Fibroblast of lung (primary cell): ENCODE data around the gene GPR152. TPM values are rescaled to one million over a fixed set of nuclear protein-coding genes. Genes with fewer than 3 reads are reported as not detected.

Source experiments
- DNase-seq, 2 donors: peaks; one replicate each; pipeline versions ENCODE4 v3.0.0 to v3.0.0-alpha.2; 2010; ENCODE audit warnings: low read depth in 2 of 2
- H2AFZ ChIP-seq: 2 replicates; pipeline ENCODE4 v1.5.1; 2012; ENCODE audit warnings: low read length, control low read depth, inconsistent platforms
- H3K27ac ChIP-seq: 2 replicates; pipeline ENCODE4 v1.5.1; 2011; ENCODE audit warnings: low read length, control low read depth; ENCODE audit not compliant: insufficient read depth
- H3K27me3 ChIP-seq: 2 replicates; pipeline ENCODE4 v1.5.1; 2011; ENCODE audit warnings: mild to moderate bottlenecking, low read length; ENCODE audit not compliant: control insufficient read depth, insufficient read depth
- H3K36me3 ChIP-seq: 2 replicates; pipeline ENCODE4 v1.5.1; 2011; ENCODE audit warnings: low read length; ENCODE audit not compliant: control insufficient read depth, insufficient read depth
- H3K4me1 ChIP-seq: 2 replicates; pipeline ENCODE4 v1.5.1; 2011; ENCODE audit warnings: low read length; ENCODE audit not compliant: control insufficient read depth, insufficient read depth; ENCODE audit errors: extremely low read depth
- H3K4me2 ChIP-seq: 2 replicates; pipeline ENCODE4 v1.5.1; 2011; ENCODE audit warnings: low read length, control low read depth; ENCODE audit not compliant: insufficient read depth; ENCODE audit errors: extremely low read depth
- H3K4me3 ChIP-seq, 4 experiments: fragments of 200-600 bp in 1 of 4; sonication (generic) in 1 of 4; replicated peaks in 1 of 4; 2 replicates each; pipeline ENCODE4 v1.5.1; 2011 to 2016; ENCODE audit warnings: low read length in 4 of 4, low read depth in 3 of 4, mild to moderate bottlenecking in 3 of 4, control low read depth in 2 of 4, inconsistent platforms in 1 of 4, mixed read lengths in 1 of 4; ENCODE audit not compliant: insufficient read depth in 1 of 4; ENCODE audit errors: control extremely low read depth in 1 of 4
- H3K79me2 ChIP-seq: 2 replicates; pipeline ENCODE4 v1.5.1; 2012; ENCODE audit warnings: mild to moderate bottlenecking, low read length, inconsistent platforms; ENCODE audit not compliant: control insufficient read depth, insufficient read depth
- H3K9ac ChIP-seq: 2 replicates; pipeline ENCODE4 v1.5.1; 2011; ENCODE audit warnings: mild to moderate bottlenecking, low read length, control low read depth; ENCODE audit not compliant: insufficient read depth
- H3K9me3 ChIP-seq: 2 replicates; pipeline ENCODE4 v1.5.1; 2012; ENCODE audit warnings: low read depth, low read length; ENCODE audit not compliant: control insufficient read depth, insufficient read depth
- H4K20me1 ChIP-seq: 2 replicates; pipeline ENCODE4 v1.5.1; 2011; ENCODE audit warnings: low read length; ENCODE audit not compliant: control insufficient read depth, insufficient read depth; ENCODE audit errors: extremely low read depth
- EZH2 ChIP-seq: IDR thresholded peaks from 2 replicates; pipeline ENCODE4 v1.5.1; 2012; ENCODE audit warnings: low read length, control low read depth, mild to moderate bottlenecking; ENCODE audit errors: missing control alignments
- polyA plus RNA-seq, 2 donors: library from polyadenylated mRNA; depleted of rRNA in 1 of 2; stranded (reverse) in 1 of 2; unstranded in 1 of 2; fragments of >200 nt; gene quantifications; 2 replicates each; pipeline ENCODE4 v1.2.1, GENCODE V29; 2011 to 2012; ENCODE audit warnings: missing spikeins in 1 of 2
- total RNA-seq: library from RNA; depleted of rRNA; stranded (reverse); fragments of >200 nt; gene quantifications from 2 replicates; pipeline ENCODE4 v1.2.1, GENCODE V29; 2014
- TF ChIP-seq, protein P1 (sequence below), 2 donors: IDR thresholded peaks in 1 of 2; conservative IDR thresholded peaks in 1 of 2; 1 replicate in 1 of 2; 2 replicates in 1 of 2; pipeline ENCODE4 v1.5.1; 2011 to 2012; ENCODE audit warnings: low read length in 2 of 2, control low read depth in 1 of 2, inconsistent platforms in 1 of 2, low read depth in 1 of 2, mild to moderate bottlenecking in 1 of 2

GPR152 gene
- total and polyA plus RNA-seq, 2 donors (not counting 1 experiment from before 2014, with no cell fraction given) = not detected

- no peak overlapping the region for H3K9ac ChIP-seq
- no peak overlapping the region for H2AFZ ChIP-seq
- TF ChIP-seq, protein P1, sequence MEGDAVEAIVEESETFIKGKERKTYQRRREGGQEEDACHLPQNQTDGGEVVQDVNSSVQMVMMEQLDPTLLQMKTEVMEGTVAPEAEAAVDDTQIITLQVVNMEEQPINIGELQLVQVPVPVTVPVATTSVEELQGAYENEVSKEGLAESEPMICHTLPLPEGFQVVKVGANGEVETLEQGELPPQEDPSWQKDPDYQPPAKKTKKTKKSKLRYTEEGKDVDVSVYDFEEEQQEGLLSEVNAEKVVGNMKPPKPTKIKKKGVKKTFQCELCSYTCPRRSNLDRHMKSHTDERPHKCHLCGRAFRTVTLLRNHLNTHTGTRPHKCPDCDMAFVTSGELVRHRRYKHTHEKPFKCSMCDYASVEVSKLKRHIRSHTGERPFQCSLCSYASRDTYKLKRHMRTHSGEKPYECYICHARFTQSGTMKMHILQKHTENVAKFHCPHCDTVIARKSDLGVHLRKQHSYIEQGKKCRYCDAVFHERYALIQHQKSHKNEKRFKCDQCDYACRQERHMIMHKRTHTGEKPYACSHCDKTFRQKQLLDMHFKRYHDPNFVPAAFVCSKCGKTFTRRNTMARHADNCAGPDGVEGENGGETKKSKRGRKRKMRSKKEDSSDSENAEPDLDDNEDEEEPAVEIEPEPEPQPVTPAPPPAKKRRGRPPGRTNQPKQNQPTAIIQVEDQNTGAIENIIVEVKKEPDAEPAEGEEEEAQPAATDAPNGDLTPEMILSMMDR (conservative IDR thresholded peaks at IDR 0.05 in 1 of 2, IDR thresholded peaks at IDR 0.05 in 1 of 2; ENCODE audit: low read depth in 1 of 2, low read length in 2 of 2) = no peak
- no peak for TF ChIP-seq EZH2
- no peaks in the 10 kb centered on the region for H3K79me2 ChIP-seq
- peaks cover 9% of the 10 kb centered on the region for H3K36me3 ChIP-seq
- no peaks in the 10 kb centered on the region for H3K9me3 ChIP-seq
- no peak for DNase-seq
- no peaks in the 10 kb centered on the region for H3K27me3 ChIP-seq
- no peaks in the 10 kb centered on the region for H3K4me1 ChIP-seq
- H3K27ac ChIP-seq = no peak overlapping the region
- H4K20me1 ChIP-seq = no peaks in the 10 kb centered on the region
- no peak overlapping the region for H3K4me2 ChIP-seq
- H3K4me3 ChIP-seq = no peak overlapping the region
These were observed 40.4 kb upstream of the GPR152 start for GRCh38 chr11:67492801-67493547.

DNA sequence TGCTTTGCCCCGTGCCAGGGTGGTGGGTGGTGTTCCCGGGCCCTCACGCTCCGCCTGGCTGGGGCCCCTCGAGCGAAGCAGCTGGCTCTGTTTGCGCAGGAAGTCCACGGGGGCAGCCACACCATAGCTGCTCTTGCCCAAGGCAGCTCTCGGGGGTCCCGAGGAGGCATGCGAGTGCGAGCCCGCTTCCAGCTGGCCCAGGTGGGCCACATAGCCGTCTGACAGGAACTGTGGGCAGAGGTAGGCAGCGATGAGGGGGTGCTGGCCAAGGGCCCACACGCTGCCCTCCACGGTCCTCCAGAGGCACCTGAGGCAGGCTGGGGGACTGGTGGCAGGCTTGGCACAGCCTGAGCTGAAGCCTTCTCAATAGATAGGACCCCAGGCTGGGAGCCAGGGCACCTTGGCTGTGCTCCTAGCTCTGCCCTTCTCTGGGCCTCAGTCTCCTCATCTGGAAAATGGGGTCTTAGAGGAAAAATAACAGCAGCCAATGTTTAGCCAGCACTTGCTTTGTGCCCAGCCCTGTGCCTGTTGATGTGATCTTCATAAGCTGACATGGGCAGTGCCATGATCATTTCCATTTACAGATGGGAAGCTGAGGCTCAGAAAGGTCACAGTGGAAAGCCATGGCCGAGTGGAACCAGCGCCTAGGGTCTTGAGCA, 39.7 kb upstream of the GPR152 start:
- no peaks in the 10 kb centered on the region for H4K20me1 ChIP-seq
- H3K27ac ChIP-seq = no peak overlapping the region
- H2AFZ ChIP-seq = no peak overlapping the region
- no peaks in the 10 kb centered on the region for H3K79me2 ChIP-seq
- no peak overlapping the region for H3K4me2 ChIP-seq
- peaks cover 9% of the 10 kb centered on the region for H3K36me3 ChIP-seq
- TF ChIP-seq EZH2 = no peak
- TF ChIP-seq, protein P1 (conservative IDR thresholded peaks at IDR 0.05 in 1 of 2, IDR thresholded peaks at IDR 0.05 in 1 of 2; ENCODE audit: low read depth in 1 of 2, low read length in 2 of 2) = no peak
- no peak for DNase-seq
- no peak overlapping the region for H3K4me3 ChIP-seq
- no peak overlapping the region for H3K9ac ChIP-seq
- no peaks in the 10 kb centered on the region for H3K9me3 ChIP-seq
- H3K4me1 ChIP-seq = no peaks in the 10 kb centered on the region
- H3K27me3 ChIP-seq = no peaks in the 10 kb centered on the region

- TF ChIP-seq EZH2 = no peak
- TF ChIP-seq, protein P1 (conservative IDR thresholded peaks at IDR 0.05 in 1 of 2, IDR thresholded peaks at IDR 0.05 in 1 of 2; ENCODE audit: low read depth in 1 of 2, low read length in 2 of 2) = no peak
- no peaks in the 10 kb centered on the region for H4K20me1 ChIP-seq
- no peak overlapping the region for H2AFZ ChIP-seq
These were observed 38.9 kb upstream of the GPR152 start for GRCh38 chr11:67491276-67492068.

More at GRCh38 chr11:67491276-67492068, 38.9 kb upstream of the GPR152 start:
- Histone ChIP-seq H3K27ac (no peak overlapping the region), H3K4me3 (no peak overlapping the region), H3K79me2 (no peaks in the 10 kb centered on the region), H3K36me3 (peaks cover 9% of the 10 kb centered on the region), H3K4me2 (no peak overlapping the region), H3K9ac (no peak overlapping the region), H3K9me3 (no peaks in the 10 kb centered on the region), H3K27me3 (no peaks in the 10 kb centered on the region), H3K4me1 (no peaks in the 10 kb centered on the region)
- no peak for DNase-seq
